ENCODE data around the gene AREG. TPM values are rescaled to one million over a fixed set of nuclear protein-coding genes. Genes with fewer than 3 reads are reported as not detected.

AREG gene
- total RNA-seq, 1 donor, result not detected

GRCh38 chr4:74455361-74456055 is 10.6 kb downstream of the AREG start:
- no peak overlapping the region for H3K4me3 ChIP-seq (ENCODE audit: low read depth, low read length)
- no peak for DNase-seq (ENCODE audit: low read depth)
- no peak for TF ChIP-seq CTCF (IDR thresholded peaks at IDR 0.05; ENCODE audit: insufficient read depth, low read depth, low read length)

DNA sequence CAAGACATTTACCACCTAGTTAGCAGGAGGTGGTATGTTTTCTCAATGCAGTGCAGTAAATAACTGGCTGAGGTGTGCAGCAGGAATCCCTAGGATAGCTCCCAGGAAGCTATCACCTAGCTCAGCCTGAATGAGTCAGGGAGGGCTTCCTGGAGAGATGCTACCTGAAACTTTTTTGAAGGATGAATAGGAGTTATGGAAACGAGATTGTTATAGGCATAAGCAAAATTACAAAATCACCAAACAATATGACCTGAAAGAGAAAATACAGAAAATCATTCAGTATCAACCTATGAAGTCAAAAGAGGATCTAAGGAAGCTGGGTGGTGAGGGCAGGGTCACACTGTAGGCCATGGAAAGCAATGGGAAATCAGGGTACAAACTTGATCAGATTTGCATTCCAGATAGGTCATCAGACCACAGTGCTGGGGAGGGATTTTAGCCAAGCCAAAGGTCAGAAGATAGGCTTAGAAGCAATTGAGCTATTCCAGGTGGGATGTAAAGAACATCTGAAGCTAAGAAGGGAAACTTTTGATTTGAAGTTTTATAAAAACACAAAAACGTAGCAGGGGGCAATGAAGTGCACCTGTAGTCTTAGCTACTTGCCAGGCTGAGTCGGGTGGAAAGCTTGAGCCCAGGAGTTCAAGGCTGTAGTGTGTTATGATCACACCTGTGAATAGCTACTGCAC is 11.3 kb downstream of the AREG start:
- H3K4me3 ChIP-seq (ENCODE audit: low read depth, low read length), result no peak overlapping the region
- DNase-seq (ENCODE audit: low read depth), result no peak
- no peak for TF ChIP-seq CTCF (IDR thresholded peaks at IDR 0.05; ENCODE audit: insufficient read depth, low read depth, low read length)

DNA sequence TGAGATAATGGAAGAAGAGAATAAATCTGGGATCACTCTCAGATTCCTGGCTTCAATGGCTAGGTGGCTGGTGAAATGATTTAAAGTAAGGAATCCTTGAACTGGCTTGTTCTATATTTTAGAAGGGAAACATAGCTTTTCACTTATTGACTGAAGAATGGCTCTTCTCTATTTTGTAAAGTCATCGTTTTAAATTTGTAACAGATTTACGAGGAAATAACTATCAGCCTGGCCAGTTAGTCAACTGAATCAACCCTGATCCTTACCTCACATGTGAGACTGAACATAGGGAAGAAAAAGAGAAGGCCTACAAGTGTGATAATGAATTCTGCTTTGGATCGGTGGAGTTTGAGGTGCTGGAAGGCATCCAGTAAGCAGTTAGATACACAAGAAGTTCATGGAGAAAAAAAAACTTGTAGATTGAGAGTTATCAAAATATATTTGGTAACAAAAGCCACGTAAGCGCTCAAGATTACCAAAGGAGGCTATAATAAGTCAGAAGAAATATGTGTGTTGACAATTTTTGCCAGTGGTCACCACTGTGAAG is 12.0 kb downstream of the AREG start:
- DNase-seq (ENCODE audit: low read depth), result no peak
- no peak for TF ChIP-seq CTCF (IDR thresholded peaks at IDR 0.05; ENCODE audit: insufficient read depth, low read depth, low read length)

DNA sequence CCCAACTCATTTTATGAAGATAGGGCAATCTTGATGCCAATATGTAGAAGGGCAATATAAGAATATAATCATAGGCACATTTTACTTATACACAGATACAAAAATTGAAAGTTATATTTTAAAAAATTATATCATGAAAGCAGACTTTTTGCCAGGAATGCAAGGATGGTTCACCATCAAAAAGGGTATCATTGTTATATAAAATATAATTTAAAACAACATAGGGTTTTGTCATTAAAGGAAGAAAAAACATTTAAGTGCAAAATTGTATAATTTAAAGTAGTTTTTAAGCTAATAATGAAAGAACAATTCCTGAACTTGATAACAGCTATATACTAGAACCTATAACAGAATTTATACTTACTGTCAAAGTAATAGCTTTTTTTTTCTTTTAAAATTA is 15.9 kb downstream of the AREG start:
- H3K4me3 ChIP-seq (ENCODE audit: low read depth, low read length), result no peak overlapping the region
- no peak for DNase-seq (ENCODE audit: low read depth)
- no peak for TF ChIP-seq CTCF (IDR thresholded peaks at IDR 0.05; ENCODE audit: insufficient read depth, low read depth, low read length)

More for the DNA sequence above, 12.0 kb downstream of the AREG start:
- no peak overlapping the region for H3K4me3 ChIP-seq (ENCODE audit: low read depth, low read length)

GRCh38 chr4:74463123-74463522 is 18.2 kb downstream of the AREG start:
- TF ChIP-seq CTCF (IDR thresholded peaks at IDR 0.05; ENCODE audit: insufficient read depth, low read depth, low read length), result no peak
- no peak overlapping the region for H3K4me3 ChIP-seq (ENCODE audit: low read depth, low read length)
- DNase-seq (ENCODE audit: low read depth), result no peak

DNA sequence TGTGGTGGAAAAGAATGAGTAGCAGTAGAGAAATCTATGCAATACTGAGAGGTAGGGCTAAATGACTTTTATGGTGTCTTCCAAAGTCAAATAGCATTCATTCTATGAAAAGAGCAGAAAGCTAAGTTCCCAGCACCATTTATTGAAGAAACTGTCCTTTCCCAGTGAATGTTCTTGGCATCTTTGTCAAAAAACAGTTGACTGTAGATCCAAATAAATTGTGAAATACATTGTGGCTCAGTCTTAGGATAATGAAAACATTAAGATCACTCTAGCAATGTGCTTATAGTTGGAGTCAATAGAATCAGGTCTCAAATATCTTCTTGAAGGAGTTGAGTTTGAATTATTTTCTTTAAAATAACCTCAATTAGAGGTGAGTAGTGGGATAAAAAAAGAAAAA is 19.4 kb downstream of the AREG start:
- no peak for DNase-seq (ENCODE audit: low read depth)
- no peak overlapping the region for H3K4me3 ChIP-seq (ENCODE audit: low read depth, low read length)
- TF ChIP-seq CTCF (IDR thresholded peaks at IDR 0.05; ENCODE audit: insufficient read depth, low read depth, low read length), result no peak
